ENCODE data around the gene OR5AC2. TPM values are rescaled to one million over a fixed set of nuclear protein-coding genes. Genes with fewer than 3 reads are reported as not detected.

OR5AC2 gene
- total RNA-seq, 1 donor = not detected

Other genes with a start within 250 kb of the OR5AC2 start
- gene RIOX2, start 114.7 kb upstream of the OR5AC2 start, total RNA-seq = 15.1 TPM
- gene GABRR3, start 51.9 kb upstream of the OR5AC2 start, total RNA-seq = not detected
- gene OR5H1, start 43.5 kb downstream of the OR5AC2 start, total RNA-seq = under 0.01 TPM
- not detected for gene OR5H14, start 60.3 kb downstream of the OR5AC2 start, total RNA-seq
- gene OR5H15, start 79.5 kb downstream of the OR5AC2 start, total RNA-seq = not detected
- not detected for gene OR5H6, start 177.1 kb downstream of the OR5AC2 start, total RNA-seq
- not detected for gene OR5H2, start 195.3 kb downstream of the OR5AC2 start, total RNA-seq

Measured in hematopoietic multipotent progenitor cell (in vitro differentiated cells).